ENCODE results near the gene AMACR. TPM values are rescaled to one million over a fixed set of nuclear protein-coding genes. Genes with fewer than 3 reads are reported as not detected.
A peak's percentile ranks its signal among the peaks of the same experiment; 100 is the strongest.

AMACR gene
- total and polyA plus RNA-seq, 10 of the 15 experiments (the other 5 are each of a cell fraction or from before 2014, with no cell fraction given) = 2.6 to 20.4 (median 10.4) TPM

DNA sequence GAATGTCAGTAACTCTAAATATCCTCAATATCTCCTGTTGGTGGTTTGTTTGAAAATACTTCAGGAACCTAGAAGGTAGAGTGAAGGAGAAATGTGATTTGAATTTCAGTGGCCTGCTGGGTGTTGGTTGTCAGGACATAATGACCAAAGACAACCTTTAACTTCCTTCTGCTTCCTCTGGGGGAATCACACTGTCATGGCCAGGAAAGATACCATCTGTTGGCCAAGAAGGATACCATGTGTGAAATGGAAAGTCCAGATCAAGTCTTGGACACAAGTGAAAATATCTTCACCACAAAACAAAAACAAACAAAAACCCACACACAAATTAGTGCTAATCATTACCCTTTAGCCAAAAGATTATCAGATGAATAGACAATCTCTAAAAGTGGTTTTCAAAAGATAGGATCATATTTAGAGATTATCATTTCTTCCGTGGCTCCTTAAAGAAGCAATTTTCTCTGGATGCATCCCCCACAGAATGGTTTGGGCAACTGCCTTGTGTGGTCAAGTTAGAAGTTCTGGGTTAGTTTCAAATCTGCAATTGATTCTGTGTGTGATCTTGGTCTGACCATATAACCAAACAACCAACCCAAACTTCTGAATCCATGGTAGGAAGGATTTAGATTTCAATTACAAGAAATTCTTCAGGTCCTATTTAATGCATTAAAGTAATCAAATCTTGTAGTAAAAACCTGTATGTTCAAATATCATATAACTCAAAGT is 33.6 kb upstream of the AMACR start:
- DNase-seq (ENCODE audit: low read depth, low spot score) (no peak), FAIRE-seq (peak; percentile 35), ATAC-seq (peak; percentile 85)
- no TSS peak for BruUV-seq (replicated peaks)
- ChIA-PET CTCF (interaction anchor here (0.6 to 1.3 kb wide), 2 partner anchors 33 to 65 kb away, joined by 3 to 4 read pairs; no protein-coding TSS in a partner anchor), SMC1A (ENCODE audit: uncharacterized antibody, unreplicated experiment) (interaction anchor here (1.4 to 1.5 kb wide), 2 partner anchors 29 to 45 kb away, joined by 3 to 4 read pairs; no protein-coding TSS in a partner anchor), POLR2A (no interaction called here), RAD21 (ENCODE audit: unreplicated experiment) (no interaction called here)
- Histone ChIP-seq H3K79me2 (ENCODE audit: control insufficient read depth, insufficient read depth, low read length) (no peaks in the 10 kb centered on the region), H3K4me2 (ENCODE audit: control insufficient read depth, insufficient read depth) (no peak overlapping the region), H3K9me3 (replicated peaks; ENCODE audit: control insufficient read depth, insufficient read depth, low read length) (no peaks in the 10 kb centered on the region), H4K20me1 (ENCODE audit: control insufficient read depth, insufficient read depth) (no peaks in the 10 kb centered on the region), H3K36me3 (ENCODE audit: control insufficient read depth in 2 of 2, insufficient read depth in 2 of 2, low read length in 1 of 2) (no peaks in the 10 kb centered on the region), H3K4me1 (ENCODE audit: control insufficient read depth, insufficient read depth, low read length) (peaks cover 2% of the 10 kb centered on the region; the same call in 1 of the 2 replicates), H3K4me3 (no peak overlapping the region), H2AFZ (ENCODE audit: control insufficient read depth, low read depth, low read length) (no peak overlapping the region), H3K27ac (ENCODE audit: control insufficient read depth, insufficient read depth) (no peak overlapping the region), H3K27me3 (replicated peaks in 1 of 2; ENCODE audit: control insufficient read depth in 2 of 2, insufficient read depth in 2 of 2, low read length in 1 of 2) (no peaks in the 10 kb centered on the region), H3K9ac (ENCODE audit: control insufficient read depth, insufficient read depth, low read length) (no peak overlapping the region)
- intact Hi-C loops (cut with micrococcal nuclease; ENCODE audit: unreplicated experiment) (no loop called here), in situ Hi-C loops (cut with MboI) (no loop called here)
- 100% methylated on average over 1 of the region's 1 CpG for WGBS (ENCODE audit: insufficient coverage, insufficient replicate concordance, low lambda C conversion rate, missing lambda C conversion rate)
- TF ChIP-seq NBN (IDR thresholded peaks at IDR 0.05) = no peak
- no peak for TF ChIP-seq GATAD2B (conservative IDR thresholded peaks at IDR 0.05; ENCODE audit: low read depth)
- TF ChIP-seq SMC3 (IDR thresholded peaks at IDR 0.05; ENCODE audit: borderline replicate concordance, low read length) = no peak
- no peak for TF ChIP-seq CBX5 (IDR thresholded peaks at IDR 0.05; ENCODE audit: low read depth)
- TF ChIP-seq CEBPB (IDR thresholded peaks at IDR 0.05; ENCODE audit: borderline replicate concordance in 1 of 2, low read depth in 2 of 2, low read length in 2 of 2) = no peak
- peak; percentile 21; the same call in 1 of the 2 replicates for TF ChIP-seq MTA2 (IDR thresholded peaks at IDR 0.05; ENCODE audit: low read depth)
- no peak for TF ChIP-seq BMI1 (IDR thresholded peaks at IDR 0.05; ENCODE audit: borderline replicate concordance)
- TF ChIP-seq, protein P1, sequence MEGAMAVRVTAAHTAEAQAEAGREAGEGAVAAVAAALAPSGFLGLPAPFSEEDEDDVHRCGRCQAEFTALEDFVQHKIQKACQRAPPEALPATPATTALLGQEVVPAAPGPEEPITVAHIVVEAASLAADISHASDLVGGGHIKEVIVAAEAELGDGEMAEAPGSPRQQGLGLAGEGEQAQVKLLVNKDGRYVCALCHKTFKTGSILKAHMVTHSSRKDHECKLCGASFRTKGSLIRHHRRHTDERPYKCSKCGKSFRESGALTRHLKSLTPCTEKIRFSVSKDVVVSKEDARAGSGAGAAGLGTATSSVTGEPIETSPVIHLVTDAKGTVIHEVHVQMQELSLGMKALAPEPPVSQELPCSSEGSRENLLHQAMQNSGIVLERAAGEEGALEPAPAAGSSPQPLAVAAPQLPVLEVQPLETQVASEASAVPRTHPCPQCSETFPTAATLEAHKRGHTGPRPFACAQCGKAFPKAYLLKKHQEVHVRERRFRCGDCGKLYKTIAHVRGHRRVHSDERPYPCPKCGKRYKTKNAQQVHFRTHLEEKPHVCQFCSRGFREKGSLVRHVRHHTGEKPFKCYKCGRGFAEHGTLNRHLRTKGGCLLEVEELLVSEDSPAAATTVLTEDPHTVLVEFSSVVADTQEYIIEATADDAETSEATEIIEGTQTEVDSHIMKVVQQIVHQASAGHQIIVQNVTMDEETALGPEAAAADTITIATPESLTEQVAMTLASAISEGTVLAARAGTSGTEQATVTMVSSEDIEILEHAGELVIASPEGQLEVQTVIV (IDR thresholded peaks at IDR 0.05; ENCODE audit: borderline replicate concordance, partially characterized antibody) = no peak
- no peak for TF ChIP-seq HDAC6 (IDR thresholded peaks at IDR 0.05; ENCODE audit: unreplicated experiment)
- TF ChIP-seq, protein P2, sequence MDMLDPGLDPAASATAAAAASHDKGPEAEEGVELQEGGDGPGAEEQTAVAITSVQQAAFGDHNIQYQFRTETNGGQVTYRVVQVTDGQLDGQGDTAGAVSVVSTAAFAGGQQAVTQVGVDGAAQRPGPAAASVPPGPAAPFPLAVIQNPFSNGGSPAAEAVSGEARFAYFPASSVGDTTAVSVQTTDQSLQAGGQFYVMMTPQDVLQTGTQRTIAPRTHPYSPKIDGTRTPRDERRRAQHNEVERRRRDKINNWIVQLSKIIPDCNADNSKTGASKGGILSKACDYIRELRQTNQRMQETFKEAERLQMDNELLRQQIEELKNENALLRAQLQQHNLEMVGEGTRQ (IDR thresholded peaks at IDR 0.05; ENCODE audit: borderline replicate concordance, low read depth, low read length) = no peak
- peak; percentile 42; the same call in 1 of the 2 replicates for TF ChIP-seq TCF12 (IDR thresholded peaks at IDR 0.05; ENCODE audit: low read depth, low read length)
- no peak for TF ChIP-seq RAD21 (IDR thresholded peaks at IDR 0.05; ENCODE audit: insufficient read depth, low read depth, low read length)
- TF ChIP-seq IKZF2 (IDR thresholded peaks at IDR 0.05) = peak in 1 of 2 experiments; percentile 18; a peak in 2 of 4 replicates

Measured in GM12878 (cell line).